Activated CD8-positive, alpha-beta T cell treated with anti-CD3 and anti-CD28 coated beads for 36 hours (primary cell): ENCODE data around the gene SORCS3. TPM values are rescaled to one million over a fixed set of nuclear protein-coding genes. Genes with fewer than 3 reads are reported as not detected.

Experiments used
- ATAC-seq: fragments of 200-7000 bp; cut with Tn5 transposase; one replicate; pipeline ENCODE4 v1.10.0; 2021; ENCODE audit warnings: mild to moderate bottlenecking, moderate library complexity
- CTCF ChIA-PET: fragments of 350-600 bp; sonication (Branson Sonifier 250); formaldehyde crosslinking; loops from one replicate; lab custom pipeline; 2021; ENCODE audit warnings: antibody characterized with exemption; lab: Charles Lee
- POLR2A ChIA-PET: fragments of 350-600 bp; sonication (Branson Sonifier 250); formaldehyde crosslinking; loops from one replicate; lab custom pipeline; 2021; ENCODE audit warnings: antibody characterized with exemption; lab: Charles Lee
- DNase-seq: peaks from one replicate; pipeline ENCODE4 v3.0.0-alpha.2; 2020
- H3K27ac Mint-ChIP-seq: one replicate; pipeline ENCODE4 v1.8.0; 2021; ENCODE audit warnings: mild to moderate bottlenecking, mixed read lengths
- H3K27me3 Mint-ChIP-seq: one replicate; pipeline ENCODE4 v1.8.0; 2021; ENCODE audit warnings: mixed read lengths
- H3K36me3 Mint-ChIP-seq: one replicate; pipeline ENCODE4 v1.8.0; 2021; ENCODE audit warnings: low read depth, mixed read lengths
- H3K4me1 Mint-ChIP-seq: one replicate; pipeline ENCODE4 v1.8.0; 2021; ENCODE audit warnings: low read depth, mixed read lengths
- H3K4me3 Mint-ChIP-seq: one replicate; pipeline ENCODE4 v1.8.0; 2021; ENCODE audit warnings: mild to moderate bottlenecking, moderate library complexity, mixed read lengths
- H3K9me3 Mint-ChIP-seq: one replicate; pipeline ENCODE4 v1.8.0; 2021; ENCODE audit warnings: mixed read lengths
- intact Hi-C: fragments of 100-400 bp; cut with micrococcal nuclease; formaldehyde crosslinking; loops from one replicate; pipeline ENCODE4 v1.10.0; 2022
- total RNA-seq, 2 experiments: library from RNA; stranded (reverse); gene quantifications; one replicate each; pipeline ENCODE4 v1.2.3, GENCODE V29; 2021
- TF ChIP-seq, protein P1 (sequence below): fragments of 200-600 bp; IDR thresholded peaks from one replicate; pipeline ENCODE4 v1.8.0; 2022; ENCODE audit warnings: antibody characterized with exemption, mild to moderate bottlenecking

Gene SORCS3
- total RNA-seq, 2 experiments from 2014 or later = not detected

DNA sequence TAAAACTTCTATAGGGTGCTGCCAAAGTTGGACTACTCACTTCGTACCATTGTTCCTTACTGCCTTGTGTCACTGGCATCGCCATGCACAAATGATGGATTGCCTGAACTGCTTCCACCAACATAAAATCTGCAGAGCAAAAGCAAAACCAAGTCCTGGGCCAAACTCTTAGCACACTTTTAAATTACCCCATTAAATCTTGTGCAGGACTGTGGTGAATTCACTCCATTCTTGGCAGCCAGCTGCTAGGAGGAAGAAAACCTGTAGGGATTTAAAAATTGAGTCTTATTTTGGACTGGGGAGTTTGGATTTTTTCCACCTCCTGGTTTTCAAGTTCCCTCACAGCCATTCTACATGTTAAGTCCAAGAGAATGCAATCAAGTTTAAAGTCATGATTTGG is 646.9 kb downstream of the SORCS3 start:
- intact Hi-C loops = no loop called here
- H3K4me3 Mint-ChIP-seq = no peak overlapping the region
- DNase-seq (no peak), ATAC-seq (no peak)
- CTCF ChIA-PET = no interaction called here
- TF ChIP-seq, protein P1, sequence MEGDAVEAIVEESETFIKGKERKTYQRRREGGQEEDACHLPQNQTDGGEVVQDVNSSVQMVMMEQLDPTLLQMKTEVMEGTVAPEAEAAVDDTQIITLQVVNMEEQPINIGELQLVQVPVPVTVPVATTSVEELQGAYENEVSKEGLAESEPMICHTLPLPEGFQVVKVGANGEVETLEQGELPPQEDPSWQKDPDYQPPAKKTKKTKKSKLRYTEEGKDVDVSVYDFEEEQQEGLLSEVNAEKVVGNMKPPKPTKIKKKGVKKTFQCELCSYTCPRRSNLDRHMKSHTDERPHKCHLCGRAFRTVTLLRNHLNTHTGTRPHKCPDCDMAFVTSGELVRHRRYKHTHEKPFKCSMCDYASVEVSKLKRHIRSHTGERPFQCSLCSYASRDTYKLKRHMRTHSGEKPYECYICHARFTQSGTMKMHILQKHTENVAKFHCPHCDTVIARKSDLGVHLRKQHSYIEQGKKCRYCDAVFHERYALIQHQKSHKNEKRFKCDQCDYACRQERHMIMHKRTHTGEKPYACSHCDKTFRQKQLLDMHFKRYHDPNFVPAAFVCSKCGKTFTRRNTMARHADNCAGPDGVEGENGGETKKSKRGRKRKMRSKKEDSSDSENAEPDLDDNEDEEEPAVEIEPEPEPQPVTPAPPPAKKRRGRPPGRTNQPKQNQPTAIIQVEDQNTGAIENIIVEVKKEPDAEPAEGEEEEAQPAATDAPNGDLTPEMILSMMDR = no peak
- no peaks in the 10 kb centered on the region for H3K4me1 Mint-ChIP-seq
- peaks cover 1% of the 10 kb centered on the region for H3K9me3 Mint-ChIP-seq
- H3K27ac Mint-ChIP-seq = no peak overlapping the region
- POLR2A ChIA-PET = no interaction called here
- H3K36me3 Mint-ChIP-seq = no peaks in the 10 kb centered on the region
- H3K27me3 Mint-ChIP-seq = no peaks in the 10 kb centered on the region

DNA sequence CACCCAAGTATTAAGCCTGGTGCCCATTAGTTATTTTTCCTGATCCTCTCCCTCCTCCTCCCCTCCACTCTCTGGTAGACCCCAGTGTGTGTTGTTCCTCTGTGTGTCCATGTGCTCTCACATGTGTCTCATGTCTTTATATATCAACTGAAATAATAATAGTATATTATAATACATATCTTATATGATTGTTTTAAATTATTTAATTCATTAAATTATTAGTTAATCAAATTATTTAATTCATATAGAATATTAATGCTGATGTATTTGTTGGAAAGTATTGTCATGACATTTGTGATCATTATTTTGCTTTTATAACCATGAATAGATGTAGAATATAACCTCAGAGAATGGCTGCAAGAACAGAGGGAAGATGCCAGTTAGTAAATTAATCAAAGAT is 647.5 kb downstream of the SORCS3 start:
- TF ChIP-seq, protein P1 = no peak
- peaks cover 1% of the 10 kb centered on the region for H3K9me3 Mint-ChIP-seq
- H3K36me3 Mint-ChIP-seq = no peaks in the 10 kb centered on the region
- H3K27ac Mint-ChIP-seq = no peak overlapping the region
- ChIA-PET CTCF (no interaction called here), POLR2A (no interaction called here)
- no peak overlapping the region for H3K4me3 Mint-ChIP-seq
- intact Hi-C loops = no loop called here
- no peaks in the 10 kb centered on the region for H3K27me3 Mint-ChIP-seq
- no peak for DNase-seq
- no peak for ATAC-seq
- H3K4me1 Mint-ChIP-seq = no peaks in the 10 kb centered on the region

DNA sequence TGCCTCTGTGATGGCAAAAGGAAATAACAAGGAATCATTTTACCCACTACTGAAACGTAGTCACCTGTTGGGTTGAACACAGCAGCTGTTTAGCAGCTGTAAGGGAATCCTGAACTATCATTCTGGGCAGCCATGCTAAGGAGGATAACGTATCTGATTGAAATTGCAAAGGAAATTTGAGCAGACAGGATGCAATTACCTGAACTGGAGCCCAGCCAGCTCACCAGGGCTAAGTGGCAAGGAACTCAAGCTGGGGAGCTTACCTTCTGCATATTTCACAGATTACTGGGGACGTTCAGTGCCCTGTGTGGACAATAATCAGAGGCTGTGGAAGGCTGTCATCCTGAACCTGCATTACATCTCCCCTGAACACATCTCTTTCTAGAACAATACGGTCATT is 650.5 kb downstream of the SORCS3 start:
- Mint-ChIP-seq H3K36me3 (no peaks in the 10 kb centered on the region), H3K4me3 (no peak overlapping the region), H3K27me3 (no peaks in the 10 kb centered on the region), H3K9me3 (peaks cover 6% of the 10 kb centered on the region), H3K4me1 (no peaks in the 10 kb centered on the region), H3K27ac (no peak overlapping the region)
- TF ChIP-seq, protein P1 = no peak
- CTCF ChIA-PET = no interaction called here
- ATAC-seq (no peak), DNase-seq (no peak)
- POLR2A ChIA-PET = no interaction called here
- intact Hi-C loops = no loop called here

DNA sequence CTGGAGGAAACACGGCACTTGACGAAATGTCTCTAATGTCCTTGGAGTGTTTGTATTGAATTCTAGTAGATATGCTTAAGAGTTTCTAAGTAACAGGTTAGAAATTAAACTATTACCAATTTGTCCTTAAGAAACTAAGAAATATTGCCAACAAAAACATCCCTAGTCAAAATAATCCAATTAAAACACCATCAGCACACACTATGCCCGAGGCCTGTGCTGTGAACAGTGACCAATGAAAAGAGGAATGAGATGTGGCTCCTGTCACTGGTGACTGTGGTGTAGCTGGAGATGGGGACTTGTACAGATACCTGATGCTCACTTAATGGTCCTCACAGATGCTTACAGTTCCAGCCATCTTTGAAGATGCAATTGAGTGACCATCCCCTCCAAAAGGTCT is 651.1 kb downstream of the SORCS3 start:
- CTCF ChIA-PET = no interaction called here

More for the DNA sequence above, 651.1 kb downstream of the SORCS3 start:
- Mint-ChIP-seq H3K4me1 (no peaks in the 10 kb centered on the region), H3K27me3 (no peaks in the 10 kb centered on the region), H3K4me3 (no peak overlapping the region), H3K36me3 (no peaks in the 10 kb centered on the region), H3K27ac (no peak overlapping the region), H3K9me3 (peaks cover 4% of the 10 kb centered on the region)
- TF ChIP-seq, protein P1 = no peak
- POLR2A ChIA-PET = no interaction called here
- ATAC-seq = no peak
- intact Hi-C loops = no loop called here
- no peak for DNase-seq
